Measurements from ENCODE around the gene TMEM258. TPM values are rescaled to one million over a fixed set of nuclear protein-coding genes. Genes with fewer than 3 reads are reported as not detected.

TMEM258 gene
- total RNA-seq, 2 experiments from 2014 or later, result 172 to 176 TPM

- ATAC-seq (no peak), DNase-seq (no peak)
- CTCF ChIA-PET, result interaction anchor here (0.8 to 1.1 kb wide), 3 partner anchors 12 to 355 kb away, joined by 3 to 4 read pairs (median 3); no protein-coding TSS in a partner anchor
- Mint-ChIP-seq H3K4me3 (no peak overlapping the region), H3K9me3 (ENCODE audit: low read depth) (no peaks in the 10 kb centered on the region), H3K27ac (no peak overlapping the region), H3K36me3 (ENCODE audit: low read depth) (no peaks in the 10 kb centered on the region), H3K4me1 (peaks cover 9% of the 10 kb centered on the region), H3K27me3 (peaks cover 28% of the 10 kb centered on the region)
- intact Hi-C loops (cut with DNase I, micrococcal nuclease), result loop anchor here (2.0 to 5.0 kb wide), 3 partner anchors 194 to 355 kb away; no protein-coding TSS in a partner anchor
- POLR2A ChIA-PET, result interaction anchor here (1.1 kb wide), 1 partner anchor 38 kb away, joined by 4 read pairs; no protein-coding TSS in a partner anchor
Observed at GRCh38 chr11:61753672-61754071, 38.7 kb downstream of the TMEM258 start.

GRCh38 chr11:61752925-61753521 lies 39.4 kb downstream of the TMEM258 start:
- CTCF ChIA-PET, result interaction anchor here (0.6 to 1.1 kb wide), 4 partner anchors 11 to 355 kb away, joined by 3 to 4 read pairs (median 3); no protein-coding TSS in a partner anchor
- Mint-ChIP-seq H3K4me3 (peak overlapping the region; percentile 55), H3K27ac (no peak overlapping the region), H3K9me3 (ENCODE audit: low read depth) (no peaks in the 10 kb centered on the region), H3K36me3 (ENCODE audit: low read depth) (no peaks in the 10 kb centered on the region), H3K4me1 (peaks cover 9% of the 10 kb centered on the region), H3K27me3 (peaks cover 28% of the 10 kb centered on the region)
- intact Hi-C loops (cut with DNase I, micrococcal nuclease), result loop anchor here (1.0 to 5.0 kb wide), 4 partner anchors 23 to 356 kb away; no protein-coding TSS in a partner anchor
- ATAC-seq (no peak), DNase-seq (no peak)
- POLR2A ChIA-PET, result interaction anchor here (1.1 kb wide), 1 partner anchor 39 kb away, joined by 4 read pairs; no protein-coding TSS in a partner anchor

GRCh38 chr11:61752117-61752924 lies 40.1 kb downstream of the TMEM258 start, which contains the start of gene MYRF:
Gene MYRF, plus strand, starts transcription at chr11:61752636. Its CDS starts 109 bp downstream, at chr11:61752745.
- intact Hi-C loops (cut with DNase I, micrococcal nuclease), result loop anchor here (1.0 to 5.0 kb wide), 4 partner anchors 24 to 356 kb away; no protein-coding TSS in a partner anchor
- Mint-ChIP-seq H3K27me3 (peaks cover 28% of the 10 kb centered on the region), H3K4me1 (peaks cover 9% of the 10 kb centered on the region), H3K9me3 (ENCODE audit: low read depth) (no peaks in the 10 kb centered on the region), H3K36me3 (ENCODE audit: low read depth) (no peaks in the 10 kb centered on the region), H3K27ac (no peak within 1 kb of the TSS), H3K4me3 (peak within 1 kb of the TSS; percentile 55)
- peak; percentile 76 for DNase-seq
- ChIA-PET CTCF (interaction anchor here (0.7 kb wide), 1 partner anchor 1785 kb away, joined by 4 read pairs; the partner anchor contains the start of gene PLAAT4), POLR2A (no interaction called here)
- ATAC-seq, result peak; percentile 87

- POLR2A ChIA-PET, result no interaction called here
- ATAC-seq (no peak), DNase-seq (no peak)
- no peaks in the 10 kb centered on the region for H3K36me3 Mint-ChIP-seq (ENCODE audit: low read depth)
- H3K4me1 Mint-ChIP-seq, result peaks cover 7% of the 10 kb centered on the region
- CTCF ChIA-PET, result interaction anchor here (0.6 to 1.5 kb wide), 5 partner anchors 18 to 1785 kb away, joined by 3 to 6 read pairs (median 4); partner anchors contain the start of gene PLAAT4
- peaks cover 28% of the 10 kb centered on the region for H3K27me3 Mint-ChIP-seq
- H3K4me3 Mint-ChIP-seq, result no peak overlapping the region
- H3K27ac Mint-ChIP-seq, result no peak overlapping the region
- H3K9me3 Mint-ChIP-seq (ENCODE audit: low read depth), result no peaks in the 10 kb centered on the region
- intact Hi-C loops (cut with DNase I, micrococcal nuclease), result loop anchor here (5.0 kb wide), 2 partner anchors 196 to 356 kb away; no protein-coding TSS in a partner anchor
Observed at GRCh38 chr11:61751384-61751783, 41.0 kb downstream of the TMEM258 start.

DNA sequence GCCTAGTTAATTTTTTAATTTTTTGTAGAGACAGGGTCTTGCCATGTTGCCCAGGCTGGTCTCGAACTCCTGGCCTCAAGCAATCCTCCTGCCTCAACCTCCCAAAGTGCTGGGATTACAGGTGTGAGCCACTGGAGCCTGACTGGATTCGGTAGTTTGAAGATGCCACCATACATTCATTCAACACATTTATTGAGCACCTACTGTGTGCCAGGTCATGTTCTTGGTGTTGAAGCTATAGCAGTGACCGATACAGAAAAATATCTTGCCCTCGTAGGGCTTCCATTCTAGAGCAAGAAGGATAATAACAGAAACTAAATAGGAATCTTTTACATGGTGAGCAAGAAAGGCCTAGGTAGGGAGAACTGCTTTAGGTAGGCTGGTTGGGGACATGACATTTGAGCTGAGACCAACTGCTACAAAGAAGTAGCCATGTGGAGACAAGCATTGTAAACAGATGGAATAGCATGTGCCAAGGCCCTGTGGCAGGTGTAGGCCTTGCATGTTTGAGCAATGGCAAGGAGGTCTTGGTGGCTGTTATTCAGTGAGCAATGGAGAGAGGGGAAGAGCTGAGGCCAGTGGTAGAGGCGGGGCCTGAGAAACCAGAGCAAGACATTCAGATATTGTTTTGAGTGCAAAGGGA lies 41.6 kb downstream of the TMEM258 start:
- Mint-ChIP-seq H3K4me3 (no peak overlapping the region), H3K4me1 (peaks cover 5% of the 10 kb centered on the region), H3K36me3 (ENCODE audit: low read depth) (no peaks in the 10 kb centered on the region), H3K9me3 (ENCODE audit: low read depth) (no peaks in the 10 kb centered on the region), H3K27ac (no peak overlapping the region), H3K27me3 (peaks cover 28% of the 10 kb centered on the region)
- intact Hi-C loops (cut with DNase I, micrococcal nuclease), result loop anchor here (5.0 kb wide), 2 partner anchors 197 to 357 kb away; no protein-coding TSS in a partner anchor
- ChIA-PET CTCF (interaction anchor here (0.6 to 1.5 kb wide), 5 partner anchors 17 to 834 kb away, joined by 3 to 6 read pairs (median 3); no protein-coding TSS in a partner anchor), POLR2A (no interaction called here)
- no peak for ATAC-seq
- no peak for DNase-seq

- CTCF ChIA-PET, result interaction anchor here (0.6 to 1.6 kb wide), 4 partner anchors 51 to 913 kb away, joined by 3 to 7 read pairs (median 4); no protein-coding TSS in a partner anchor
- intact Hi-C loops (cut with DNase I, micrococcal nuclease), result loop anchor here (5.0 kb wide), 2 partner anchors 198 to 358 kb away; no protein-coding TSS in a partner anchor
- Mint-ChIP-seq H3K4me3 (no peak overlapping the region), H3K4me1 (peaks cover 5% of the 10 kb centered on the region), H3K9me3 (ENCODE audit: low read depth) (no peaks in the 10 kb centered on the region), H3K27ac (no peak overlapping the region), H3K36me3 (ENCODE audit: low read depth) (no peaks in the 10 kb centered on the region), H3K27me3 (peaks cover 28% of the 10 kb centered on the region)
- POLR2A ChIA-PET, result no interaction called here
- no peak for DNase-seq
- no peak for ATAC-seq
Observed at GRCh38 chr11:61749591-61750217, 42.7 kb downstream of the TMEM258 start.

DNA sequence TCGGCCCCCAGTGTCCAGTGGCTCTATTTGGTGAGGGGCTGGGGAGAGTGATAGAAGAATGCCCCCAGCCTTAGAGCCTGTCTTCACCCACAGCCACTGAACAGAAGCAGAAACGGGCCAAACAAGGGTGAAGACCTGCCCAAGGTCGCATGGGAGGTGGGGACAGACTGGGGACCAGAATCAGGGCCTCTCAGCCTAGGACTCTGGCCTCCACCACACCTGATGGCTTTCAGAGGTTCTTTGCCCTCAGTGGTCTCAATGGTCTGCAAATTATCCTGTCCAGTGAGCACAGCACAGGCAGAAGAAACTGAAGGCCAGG lies 44.5 kb downstream of the TMEM258 start:
- POLR2A ChIA-PET, result no interaction called here
- intact Hi-C loops (cut with DNase I, micrococcal nuclease), result loop anchor here (1.0 kb wide), 2 partner anchors 28 to 40 kb away; no protein-coding TSS in a partner anchor
- Mint-ChIP-seq H3K36me3 (ENCODE audit: low read depth) (no peaks in the 10 kb centered on the region), H3K4me1 (peaks cover 2% of the 10 kb centered on the region), H3K4me3 (no peak overlapping the region), H3K9me3 (ENCODE audit: low read depth) (no peaks in the 10 kb centered on the region), H3K27me3 (peaks cover 18% of the 10 kb centered on the region), H3K27ac (no peak overlapping the region)
- DNase-seq, result no peak
- no peak for ATAC-seq
- CTCF ChIA-PET, result interaction anchor here (0.7 to 1.7 kb wide), 6 partner anchors 10 to 334 kb away, joined by 3 to 6 read pairs (median 4); partner anchors contain the start of gene FEN1

GRCh38 chr11:61747192-61747966 lies 45.0 kb downstream of the TMEM258 start:
- intact Hi-C loops (cut with DNase I, micrococcal nuclease), result loop anchor here (1.0 kb wide), 2 partner anchors 29 to 41 kb away; no protein-coding TSS in a partner anchor
- ChIA-PET POLR2A (no interaction called here), CTCF (interaction anchor here (0.6 to 1.7 kb wide), 8 partner anchors 11 to 335 kb away, joined by 3 to 6 read pairs (median 4); partner anchors contain the start of gene FEN1)
- DNase-seq (peak; percentile 75), ATAC-seq (peak; percentile 63)
- Mint-ChIP-seq H3K4me1 (peaks cover 2% of the 10 kb centered on the region), H3K9me3 (ENCODE audit: low read depth) (no peaks in the 10 kb centered on the region), H3K36me3 (ENCODE audit: low read depth) (no peaks in the 10 kb centered on the region), H3K27me3 (peaks cover 17% of the 10 kb centered on the region), H3K27ac (no peak overlapping the region), H3K4me3 (no peak overlapping the region)

GRCh38 chr11:61746442-61747191 lies 45.8 kb downstream of the TMEM258 start:
- Mint-ChIP-seq H3K4me1 (no peaks in the 10 kb centered on the region), H3K36me3 (ENCODE audit: low read depth) (no peaks in the 10 kb centered on the region), H3K4me3 (no peak overlapping the region), H3K27me3 (peaks cover 13% of the 10 kb centered on the region), H3K27ac (no peak overlapping the region), H3K9me3 (ENCODE audit: low read depth) (no peaks in the 10 kb centered on the region)
- CTCF ChIA-PET, result interaction anchor here (0.6 to 1.7 kb wide), 7 partner anchors 13 to 336 kb away, joined by 3 to 6 read pairs (median 3); partner anchors contain the start of gene FEN1
- POLR2A ChIA-PET, result no interaction called here
- intact Hi-C loops (cut with DNase I, micrococcal nuclease), result loop anchor here (1.0 kb wide), 2 partner anchors 30 to 42 kb away; no protein-coding TSS in a partner anchor
- DNase-seq (no peak), ATAC-seq (no peak)

Measured in activated CD4-positive, alpha-beta T cell treated with anti-CD3 and anti-CD28 coated beads for 36 hours (primary cell).